Fibroblast of mammary gland (primary cell): ENCODE data around the gene GALNT5.

Experiments used
- DNase-seq: peaks from one replicate; pipeline ENCODE4 v3.0.0-alpha.2; 2010; ENCODE audit warnings: low read depth
- H3K4me3 ChIP-seq: 2 replicates; pipeline ENCODE4 v1.5.1; 2011; ENCODE audit warnings: low read depth, mild to moderate bottlenecking, low read length, moderate library complexity; ENCODE audit not compliant: control insufficient read depth
- CTCF ChIP-seq: conservative IDR thresholded peaks from 2 replicates; pipeline ENCODE4 v1.5.1; 2011; ENCODE audit warnings: low read depth, low read length, inconsistent platforms; ENCODE audit not compliant: control insufficient read depth, insufficient read depth

Gene GALNT5, protein sequence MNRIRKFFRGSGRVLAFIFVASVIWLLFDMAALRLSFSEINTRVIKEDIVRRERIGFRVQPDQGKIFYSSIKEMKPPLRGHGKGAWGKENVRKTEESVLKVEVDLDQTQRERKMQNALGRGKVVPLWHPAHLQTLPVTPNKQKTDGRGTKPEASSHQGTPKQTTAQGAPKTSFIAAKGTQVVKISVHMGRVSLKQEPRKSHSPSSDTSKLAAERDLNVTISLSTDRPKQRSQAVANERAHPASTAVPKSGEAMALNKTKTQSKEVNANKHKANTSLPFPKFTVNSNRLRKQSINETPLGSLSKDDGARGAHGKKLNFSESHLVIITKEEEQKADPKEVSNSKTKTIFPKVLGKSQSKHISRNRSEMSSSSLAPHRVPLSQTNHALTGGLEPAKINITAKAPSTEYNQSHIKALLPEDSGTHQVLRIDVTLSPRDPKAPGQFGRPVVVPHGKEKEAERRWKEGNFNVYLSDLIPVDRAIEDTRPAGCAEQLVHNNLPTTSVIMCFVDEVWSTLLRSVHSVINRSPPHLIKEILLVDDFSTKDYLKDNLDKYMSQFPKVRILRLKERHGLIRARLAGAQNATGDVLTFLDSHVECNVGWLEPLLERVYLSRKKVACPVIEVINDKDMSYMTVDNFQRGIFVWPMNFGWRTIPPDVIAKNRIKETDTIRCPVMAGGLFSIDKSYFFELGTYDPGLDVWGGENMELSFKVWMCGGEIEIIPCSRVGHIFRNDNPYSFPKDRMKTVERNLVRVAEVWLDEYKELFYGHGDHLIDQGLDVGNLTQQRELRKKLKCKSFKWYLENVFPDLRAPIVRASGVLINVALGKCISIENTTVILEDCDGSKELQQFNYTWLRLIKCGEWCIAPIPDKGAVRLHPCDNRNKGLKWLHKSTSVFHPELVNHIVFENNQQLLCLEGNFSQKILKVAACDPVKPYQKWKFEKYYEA

DNA sequence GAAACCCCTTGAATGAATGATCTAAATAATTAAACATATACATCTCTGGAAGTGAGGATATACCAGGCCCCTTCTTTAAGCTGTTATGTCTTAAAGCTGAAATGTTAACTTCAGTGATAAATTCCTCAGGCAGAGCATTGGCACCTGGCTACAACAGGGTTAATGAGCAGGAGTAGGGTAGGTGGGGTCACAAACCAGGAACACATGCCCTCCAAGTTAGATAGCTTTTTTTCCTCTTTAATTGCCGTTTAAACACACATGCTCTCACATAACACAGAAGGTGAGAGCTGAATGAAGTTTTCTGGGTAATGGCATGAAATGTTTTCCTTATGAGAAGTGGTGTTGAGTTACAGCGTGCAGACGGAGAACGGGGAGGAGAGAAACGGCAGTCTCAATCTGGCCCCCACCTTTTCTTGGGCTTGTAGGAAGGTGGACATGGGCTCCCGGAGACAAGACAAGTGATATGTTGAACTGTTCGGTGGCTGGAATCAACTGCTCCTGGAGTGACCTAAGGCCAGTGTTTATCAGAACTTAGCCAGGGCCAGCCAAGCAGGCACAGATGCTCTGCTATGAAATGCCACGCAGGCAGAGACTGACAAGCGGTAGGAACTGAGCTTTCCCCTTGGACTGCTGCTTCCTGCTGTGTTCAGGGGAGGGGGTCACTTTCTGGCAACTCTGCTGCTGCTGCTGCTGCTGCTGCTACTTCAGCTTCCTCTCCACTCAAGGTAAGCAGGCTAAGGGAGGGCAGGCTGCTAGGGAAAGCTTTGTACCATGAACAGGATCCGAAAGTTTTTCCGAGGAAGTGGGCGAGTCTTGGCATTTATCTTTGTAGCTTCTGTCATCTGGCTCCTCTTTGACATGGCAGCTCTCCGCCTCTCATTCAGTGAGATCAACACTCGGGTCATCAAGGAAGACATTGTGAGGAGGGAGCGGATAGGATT lies at the start of gene GALNT5:
Gene GALNT5, plus strand, starts transcription at position 394 of the 941 bp plus-strand sequence. Its CDS starts 378 bp downstream, at position 772.
- H3K4me3 ChIP-seq, result peak within 1 kb of the TSS; percentile 56
- no peak for TF ChIP-seq CTCF
- peak; percentile 64 for DNase-seq

DNA sequence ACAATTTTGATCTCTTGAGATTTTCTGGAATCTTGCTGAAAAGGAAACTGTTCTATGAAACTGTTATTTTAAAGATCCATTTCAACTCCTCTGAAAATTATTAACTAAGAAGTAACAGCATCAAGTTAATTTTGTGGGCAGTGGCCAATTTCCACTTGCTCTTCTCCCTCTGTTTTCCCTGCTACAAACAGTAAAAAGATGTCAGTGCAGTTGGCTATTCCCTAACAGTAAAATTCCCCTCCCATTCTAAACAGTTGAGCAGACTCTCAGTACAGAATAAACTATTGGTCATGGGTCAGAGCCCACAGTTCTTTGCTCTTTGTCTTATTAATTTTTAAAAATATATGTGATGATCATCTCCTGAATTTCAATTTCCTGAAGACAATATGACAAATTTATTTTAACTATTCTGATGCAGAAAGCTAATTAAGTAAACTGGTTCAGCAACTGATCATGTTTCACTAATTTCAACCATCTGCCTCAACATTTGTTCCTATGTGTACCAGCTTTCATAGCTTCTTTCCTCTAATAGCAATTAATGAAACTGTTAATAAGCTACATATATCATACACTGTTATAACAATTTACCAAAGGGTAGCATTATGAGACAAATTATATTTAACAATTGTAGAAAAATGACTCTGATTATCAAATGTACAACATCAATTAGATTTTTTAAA lies 41.1 kb upstream of the GALNT5 start:
- no peak for TF ChIP-seq CTCF
- DNase-seq, result no peak
- H3K4me3 ChIP-seq, result no peak overlapping the region

DNA sequence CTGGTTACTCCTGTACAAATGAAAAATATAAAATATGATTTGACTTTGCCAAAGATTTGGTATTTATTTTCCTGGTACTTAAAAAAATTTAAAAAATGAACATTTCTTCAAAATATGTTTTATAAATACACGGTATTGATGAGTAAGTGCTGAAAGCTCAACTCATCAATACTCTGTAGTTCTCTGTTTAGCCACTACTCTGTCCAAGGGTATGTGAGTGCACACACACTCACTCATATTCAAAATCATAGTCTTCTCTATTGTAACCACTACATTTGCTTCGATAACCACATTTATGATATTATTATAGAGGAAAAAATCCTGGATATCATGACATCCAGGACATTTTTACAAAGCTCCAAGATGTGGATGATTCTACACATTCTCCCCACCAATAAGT lies 40.1 kb upstream of the GALNT5 start:
- DNase-seq, result no peak
- TF ChIP-seq CTCF, result no peak

GRCh38 chr2:157218911-157219310 lies 38.6 kb upstream of the GALNT5 start:
- H3K4me3 ChIP-seq, result no peak overlapping the region
- no peak for TF ChIP-seq CTCF
- DNase-seq, result no peak

More for the DNA sequence above, 40.1 kb upstream of the GALNT5 start:
- H3K4me3 ChIP-seq, result no peak overlapping the region

DNA sequence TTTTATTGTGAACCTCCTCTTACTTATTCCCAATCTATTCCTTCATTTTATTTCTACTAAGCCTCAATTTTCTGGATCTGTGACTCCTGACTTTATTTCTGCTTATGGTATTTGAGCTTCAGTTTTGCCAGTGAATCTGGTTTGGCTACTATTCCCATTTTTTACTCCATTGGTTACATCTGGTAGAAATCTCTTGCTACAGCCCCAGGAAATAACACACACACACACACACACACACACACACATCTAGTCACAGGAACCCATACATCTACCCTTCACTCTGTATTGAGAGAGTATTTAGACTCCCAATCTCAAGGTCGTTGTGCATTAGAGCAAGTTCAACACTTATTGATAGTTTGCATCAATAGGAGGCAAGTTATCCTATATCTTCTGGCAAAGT lies 37.0 kb upstream of the GALNT5 start:
- no peak overlapping the region for H3K4me3 ChIP-seq
- TF ChIP-seq CTCF, result no peak
- no peak for DNase-seq
